GM19025 (cell line): Measurements from ENCODE around the gene INPP5E.

Experiments
- ATAC-seq: cut with Tn5 transposase; IDR thresholded peaks from one replicate; pipeline ENCODE4 v1.9.1; 2021; ENCODE audit warnings: mild to moderate bottlenecking, low read depth, moderate library complexity; ENCODE audit not compliant: unreplicated experiment

The INPP5E gene

GRCh38 chr9:136393531-136393930 is 46.1 kb downstream of the INPP5E start:
- ATAC-seq: no peak

GRCh38 chr9:136392538-136393449 is 46.9 kb downstream of the INPP5E start:
- no peak for ATAC-seq

- no peak for ATAC-seq
Observed at GRCh38 chr9:136391737-136392537, 47.7 kb downstream of the INPP5E start.

- no peak for ATAC-seq
Observed at GRCh38 chr9:136389396-136389795, 50.2 kb downstream of the INPP5E start.

GRCh38 chr9:136387217-136387616 is 52.4 kb downstream of the INPP5E start:
- ATAC-seq: no peak

GRCh38 chr9:136386018-136386417 is 53.6 kb downstream of the INPP5E start:
- no peak for ATAC-seq

GRCh38 chr9:136385015-136385414 is 54.6 kb downstream of the INPP5E start:
- ATAC-seq: no peak

- no peak for ATAC-seq
Observed at GRCh38 chr9:136383436-136383835, 56.2 kb downstream of the INPP5E start.

GRCh38 chr9:136381966-136382513 is 57.6 kb downstream of the INPP5E start:
- no peak for ATAC-seq

GRCh38 chr9:136381311-136381710 is 58.3 kb downstream of the INPP5E start:
- no peak for ATAC-seq

GRCh38 chr9:136380381-136380780 is 59.3 kb downstream of the INPP5E start:
- no peak for ATAC-seq

GRCh38 chr9:136379891-136380290 is 59.8 kb downstream of the INPP5E start:
- no peak for ATAC-seq

GRCh38 chr9:136379401-136379800 is 60.2 kb downstream of the INPP5E start:
- no peak for ATAC-seq

- no peak for ATAC-seq
Observed at GRCh38 chr9:136379003-136379287, 60.7 kb downstream of the INPP5E start.
